Effector memory CD4-positive, alpha-beta T cell (primary cell): ENCODE data around the gene GMPPB.
"Not testable (repeated sequence)": the region's sequence is repeated elsewhere in the genome, so short reads cannot be mapped to it uniquely, and the experiment has no call there.

Source experiments
- DNase-seq, 3 donors: peaks; one replicate each; pipeline ENCODE4 v3.0.0-alpha.2; 2020
- H3K27ac ChIP-seq: 2 replicates; pipeline ENCODE4 v1.7.0; 2013; ENCODE audit warnings: mild to moderate bottlenecking, low read length, moderate library complexity; ENCODE audit not compliant: insufficient read depth, poor library complexity, severe bottlenecking
- H3K27me3 ChIP-seq: replicated peaks from 2 replicates; pipeline ENCODE4 v1.7.0; 2013; ENCODE audit warnings: mild to moderate bottlenecking, low read length; ENCODE audit not compliant: insufficient read depth, control insufficient read depth, poor library complexity, severe bottlenecking
- H3K36me3 ChIP-seq: 2 replicates; pipeline ENCODE4 v1.7.0; 2013; ENCODE audit warnings: mild to moderate bottlenecking, low read length, moderate library complexity; ENCODE audit not compliant: control insufficient read depth, insufficient read depth
- H3K4me1 ChIP-seq: 2 replicates; pipeline ENCODE4 v1.7.0; 2013; ENCODE audit warnings: low read length, mild to moderate bottlenecking; ENCODE audit not compliant: control insufficient read depth, insufficient read depth, poor library complexity, severe bottlenecking
- H3K4me3 ChIP-seq: 2 replicates; pipeline ENCODE4 v1.7.0; 2013; ENCODE audit warnings: low read length, low read depth, mild to moderate bottlenecking; ENCODE audit not compliant: insufficient read depth, poor library complexity, severe bottlenecking
- H3K9me3 ChIP-seq: 2 replicates; pipeline ENCODE4 v1.7.0; 2013; ENCODE audit warnings: mild to moderate bottlenecking, low read length, moderate library complexity; ENCODE audit not compliant: control insufficient read depth

Gene GMPPB

DNA sequence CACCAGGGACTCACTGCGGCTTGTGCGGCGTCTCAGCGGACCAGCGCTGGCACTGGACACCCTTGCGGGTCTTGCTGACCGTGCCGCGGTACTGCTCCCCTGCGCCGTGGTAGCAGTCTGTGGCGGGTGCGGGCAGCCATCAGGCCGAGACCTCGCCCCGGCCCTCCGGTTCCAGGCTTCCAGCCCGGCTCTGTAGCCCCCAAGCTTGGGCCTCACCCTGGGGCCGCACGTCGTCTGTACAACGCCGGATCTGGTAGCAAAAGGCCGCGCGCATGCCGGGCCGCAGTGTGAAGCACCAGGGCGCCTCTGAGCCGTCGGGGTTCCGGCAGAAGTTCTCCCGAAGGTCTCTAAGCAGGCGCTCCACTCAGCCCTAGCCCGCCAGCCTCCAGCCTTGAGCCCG, 37.9 kb downstream of the GMPPB start:
- not testable (repeated sequence) for DNase-seq, H3K27ac ChIP-seq, H3K27me3 ChIP-seq, H3K9me3 ChIP-seq, H3K4me3 ChIP-seq
- peaks cover 13% of the 10 kb centered on the region for H3K4me1 ChIP-seq
- peaks cover 30% of the 10 kb centered on the region for H3K36me3 ChIP-seq

DNA sequence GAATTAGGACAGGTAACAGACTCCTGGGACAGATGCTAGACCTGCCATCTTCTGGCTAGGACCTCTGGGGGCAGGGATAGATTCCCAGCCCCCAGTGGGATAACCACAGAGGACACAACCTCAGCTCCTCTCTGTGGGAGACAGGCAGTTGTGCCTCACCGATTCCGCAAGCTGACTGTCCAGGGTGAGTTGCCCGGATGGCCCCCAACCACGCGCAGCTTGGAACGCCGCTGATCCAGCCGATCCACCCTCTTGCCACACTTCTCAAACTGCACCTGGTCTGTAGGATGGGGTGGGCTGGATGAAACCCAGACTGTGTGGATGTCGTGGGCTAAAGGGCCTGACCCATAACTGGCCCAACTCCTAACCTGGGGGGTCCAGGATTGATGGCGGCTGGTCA, 38.6 kb downstream of the GMPPB start:
- H3K4me3 ChIP-seq, DNase-seq, H3K4me1 ChIP-seq, H3K27me3 ChIP-seq, H3K9me3 ChIP-seq, H3K27ac ChIP-seq: not testable (repeated sequence)
- peaks cover 36% of the 10 kb centered on the region for H3K36me3 ChIP-seq

DNA sequence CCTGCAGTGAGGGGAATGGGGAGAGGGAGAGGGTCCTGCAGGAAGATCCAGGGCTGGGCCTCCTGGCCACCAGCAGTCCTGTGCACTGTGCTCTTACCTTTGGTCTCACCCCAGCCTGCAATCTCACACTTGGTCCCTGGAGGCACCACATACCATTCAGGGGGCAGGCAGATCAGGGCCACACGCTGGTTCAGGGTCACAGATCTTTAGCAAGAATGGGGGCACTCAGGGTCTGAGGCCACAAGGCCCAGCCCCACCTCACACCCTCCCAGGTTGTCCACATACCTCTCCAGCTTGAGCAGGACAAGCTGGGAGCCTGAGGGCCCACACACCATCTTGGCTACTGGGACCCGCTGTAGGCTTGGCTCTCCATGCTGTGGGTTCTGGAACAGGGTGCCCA, 39.3 kb downstream of the GMPPB start:
- H3K4me3 ChIP-seq, H3K27ac ChIP-seq, H3K27me3 ChIP-seq, H3K9me3 ChIP-seq, DNase-seq, H3K4me1 ChIP-seq: not testable (repeated sequence)
- H3K36me3 ChIP-seq, result peaks cover 42% of the 10 kb centered on the region

DNA sequence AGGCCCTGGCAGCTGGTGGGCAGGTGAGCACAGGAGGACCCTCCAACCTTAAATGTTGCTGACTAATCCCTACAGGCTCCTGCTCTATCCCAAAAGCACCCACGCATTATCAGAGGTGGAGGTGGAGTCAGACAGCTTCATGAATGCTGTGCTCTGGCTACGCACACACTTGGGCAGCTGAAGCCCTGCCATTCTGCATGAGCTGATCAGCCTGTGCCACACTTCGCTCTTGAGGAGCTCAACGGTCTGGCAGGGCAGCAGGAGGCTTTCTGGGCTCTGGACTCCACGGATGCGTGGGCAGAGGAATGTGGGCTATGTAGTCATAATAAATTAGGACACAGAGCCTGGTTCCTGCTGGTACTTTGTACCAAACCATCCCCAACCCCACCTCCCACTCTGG, 40.6 kb downstream of the GMPPB start:
- Histone ChIP-seq H3K36me3 (peaks cover 55% of the 10 kb centered on the region), H3K27me3 (no peaks in the 10 kb centered on the region), H3K4me3 (no peak overlapping the region), H3K27ac (no peak overlapping the region), H3K9me3 (no peaks in the 10 kb centered on the region), H3K4me1 (no peaks in the 10 kb centered on the region)
- no peak for DNase-seq

DNA sequence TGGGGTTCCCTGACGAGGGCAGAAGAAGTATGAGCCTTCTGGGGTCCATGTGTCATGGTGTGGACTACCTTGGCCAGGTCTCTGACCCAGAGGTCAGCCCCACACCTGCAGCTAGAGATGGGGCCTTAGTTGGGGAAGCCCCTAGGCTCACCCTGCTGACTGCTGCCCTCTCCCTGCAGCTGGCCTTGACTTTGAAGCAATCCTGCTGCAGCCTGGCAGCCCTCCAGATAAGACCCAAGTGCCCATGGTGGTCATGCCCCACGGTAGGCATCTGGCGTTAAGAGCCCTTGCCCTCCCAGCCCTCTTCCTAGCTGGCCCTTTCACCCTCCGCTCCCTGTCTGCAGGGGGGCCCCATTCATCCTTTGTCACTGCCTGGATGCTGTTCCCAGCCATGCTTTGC, 42.2 kb downstream of the GMPPB start:
- Histone ChIP-seq H3K4me1 (no peaks in the 10 kb centered on the region), H3K36me3 (peaks cover 66% of the 10 kb centered on the region), H3K27ac (no peak overlapping the region), H3K4me3 (no peak overlapping the region), H3K27me3 (no peaks in the 10 kb centered on the region), H3K9me3 (no peaks in the 10 kb centered on the region)
- DNase-seq, result no peak

DNA sequence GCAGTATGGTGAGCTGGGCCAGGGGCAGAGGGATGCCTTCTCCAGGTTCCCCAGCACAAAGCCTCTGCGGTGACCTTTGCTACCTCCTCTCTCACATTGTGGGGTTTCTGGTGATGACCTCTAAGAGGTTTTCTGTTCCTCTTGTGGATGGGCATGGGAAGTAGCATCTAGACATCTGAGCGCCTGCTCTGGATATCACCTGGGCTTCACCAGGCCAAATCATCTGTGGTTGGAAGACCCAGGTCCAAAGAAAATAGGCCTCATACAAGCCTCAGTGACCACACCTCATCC, 42.6 kb downstream of the GMPPB start:
- H3K4me1 ChIP-seq, result no peaks in the 10 kb centered on the region
- no peaks in the 10 kb centered on the region for H3K27me3 ChIP-seq
- no peaks in the 10 kb centered on the region for H3K9me3 ChIP-seq
- no peak overlapping the region for H3K27ac ChIP-seq
- peaks cover 70% of the 10 kb centered on the region for H3K36me3 ChIP-seq
- no peak overlapping the region for H3K4me3 ChIP-seq
- no peak for DNase-seq

DNA sequence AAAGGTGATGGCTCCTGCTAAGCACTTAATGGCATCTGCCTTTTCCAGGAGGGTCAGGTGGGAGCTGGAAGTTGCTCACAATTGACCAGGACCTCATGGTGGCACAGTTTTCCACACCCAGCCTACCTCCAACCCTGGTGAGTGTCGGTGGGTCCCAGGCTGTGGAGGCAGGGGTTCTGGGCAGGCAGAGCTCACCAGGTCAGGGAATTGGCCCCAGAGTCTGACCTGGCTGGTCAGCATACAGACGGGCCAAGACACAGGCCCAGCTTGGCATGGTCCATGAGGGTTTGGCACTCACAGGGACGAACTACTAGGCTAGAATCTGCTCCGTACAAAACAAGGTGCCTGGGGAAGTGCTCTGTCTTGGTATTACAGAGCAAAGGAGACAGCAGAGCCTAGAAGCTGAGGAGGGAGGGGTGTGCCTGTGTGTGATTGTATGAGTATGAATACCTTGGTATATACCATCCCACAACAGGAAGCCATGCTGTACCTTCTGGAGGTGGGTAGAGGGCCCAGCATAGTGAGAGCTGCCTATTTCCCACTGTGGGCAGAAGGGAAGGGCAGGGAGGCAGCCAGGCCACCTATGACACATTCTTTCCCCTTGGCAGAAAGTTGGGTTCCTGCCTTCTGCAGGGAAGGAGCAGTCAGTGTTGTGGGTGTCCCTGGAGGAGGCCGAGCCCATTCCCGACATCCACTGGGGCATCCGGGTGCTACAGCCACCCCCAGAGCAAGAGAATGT, 43.1 kb downstream of the GMPPB start:
- H3K36me3 ChIP-seq, result peaks cover 75% of the 10 kb centered on the region
- H3K27me3 ChIP-seq, result no peaks in the 10 kb centered on the region
- no peaks in the 10 kb centered on the region for H3K9me3 ChIP-seq
- H3K4me3 ChIP-seq, result no peak overlapping the region
- H3K4me1 ChIP-seq, result no peaks in the 10 kb centered on the region
- no peak for DNase-seq
- no peak overlapping the region for H3K27ac ChIP-seq

DNA sequence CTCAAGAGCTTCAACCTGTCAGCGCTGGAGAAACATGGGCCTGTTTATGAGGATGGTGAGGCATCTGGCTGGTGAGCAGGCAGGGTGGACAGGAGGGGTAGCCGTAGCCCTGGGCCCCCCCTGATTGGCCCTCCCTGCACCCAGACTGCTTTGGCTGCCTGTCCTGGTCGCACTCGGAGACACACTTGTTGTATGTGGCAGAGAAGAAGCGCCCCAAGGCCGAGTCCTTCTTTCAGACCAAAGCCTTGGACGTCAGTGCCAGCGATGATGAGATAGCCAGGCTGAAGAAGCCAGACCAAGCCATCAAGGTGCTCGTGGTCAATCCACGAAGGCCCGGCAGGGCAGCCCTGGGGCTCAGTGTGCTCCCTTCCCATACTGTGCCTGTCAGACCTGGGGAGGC, 47.8 kb downstream of the GMPPB start:
- Histone ChIP-seq H3K9me3 (no peaks in the 10 kb centered on the region), H3K36me3 (peaks cover 46% of the 10 kb centered on the region), H3K4me1 (peaks cover 18% of the 10 kb centered on the region), H3K27ac (no peak overlapping the region), H3K27me3 (no peaks in the 10 kb centered on the region), H3K4me3 (no peak overlapping the region)
- no peak for DNase-seq

DNA sequence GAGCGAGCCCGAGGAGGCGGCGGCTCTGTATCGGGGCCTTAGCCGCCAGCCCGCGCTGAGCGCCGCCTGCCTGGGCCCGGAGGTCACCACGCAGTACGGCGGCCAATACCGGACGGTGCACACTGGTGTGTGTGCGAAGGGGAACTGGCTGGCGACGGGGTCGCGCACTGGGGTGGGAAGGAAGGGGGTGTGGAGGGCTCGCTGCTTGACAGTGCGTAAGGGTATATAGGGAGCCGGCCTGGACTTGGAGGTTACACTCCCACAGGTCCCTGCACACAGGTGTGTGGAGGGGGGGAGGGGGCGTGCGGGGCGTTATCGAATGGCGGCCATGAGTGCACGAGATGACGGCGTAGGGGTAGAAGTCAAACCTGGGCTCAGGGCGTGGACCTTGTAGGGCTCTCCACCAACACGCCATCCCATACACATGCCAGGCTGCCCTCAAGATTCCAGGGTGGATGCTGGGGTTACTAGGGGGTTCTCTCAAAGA, 49.2 kb downstream of the GMPPB start:
- H3K27ac ChIP-seq, result peak overlapping the region; percentile 91
- DNase-seq, result no peak
- H3K36me3 ChIP-seq, result peaks cover 34% of the 10 kb centered on the region
- H3K4me3 ChIP-seq, result peak overlapping the region; percentile 78
- H3K4me1 ChIP-seq, result peaks cover 18% of the 10 kb centered on the region
- H3K27me3 ChIP-seq, result no peaks in the 10 kb centered on the region
- H3K9me3 ChIP-seq, result no peaks in the 10 kb centered on the region

DNA sequence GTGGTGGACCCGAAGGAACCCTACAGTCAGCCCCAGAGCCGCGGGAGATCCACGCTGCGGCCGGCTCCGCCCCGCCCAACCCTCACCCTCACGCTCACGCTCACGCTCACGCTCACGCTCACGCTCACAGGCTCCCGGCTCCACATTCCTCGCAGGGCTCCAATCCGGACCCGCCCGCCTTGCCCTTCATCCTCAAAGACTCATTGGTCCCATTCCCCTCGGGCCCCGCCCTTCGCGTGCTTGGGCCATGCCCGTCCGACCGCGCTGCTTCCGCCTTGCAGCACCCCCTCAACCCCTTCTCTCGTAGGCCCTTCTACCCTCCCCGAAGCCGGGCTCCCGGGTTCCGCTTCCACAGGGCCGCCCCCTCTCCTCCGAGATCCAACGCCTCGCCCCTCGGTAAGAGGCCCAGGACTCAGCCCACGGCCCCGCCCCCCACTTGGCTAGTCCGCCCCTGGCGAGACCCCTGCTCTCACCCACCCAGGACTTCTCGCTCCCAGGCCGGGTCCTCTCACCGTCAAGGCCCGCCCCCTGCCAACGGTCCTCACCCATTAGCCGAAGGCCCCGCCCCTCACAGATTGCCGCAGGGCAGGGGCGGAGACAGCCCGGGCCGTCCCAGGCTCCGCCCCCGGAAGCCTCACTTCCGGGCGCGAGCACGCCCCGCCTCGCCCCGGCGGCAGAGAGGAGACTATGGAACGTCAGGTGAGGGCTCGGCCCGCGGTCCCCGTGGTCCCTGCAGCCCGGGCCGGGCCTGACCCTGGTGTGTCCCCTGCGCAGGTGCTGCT, 49.8 kb downstream of the GMPPB start, which contains the start of gene APEH:
APEH (plus strand) TSS at position 637 of the 782 bp plus-strand sequence; CDS start at position 688, 51 bp downstream.
- Histone ChIP-seq H3K9me3 (no peaks in the 10 kb centered on the region), H3K36me3 (peaks cover 27% of the 10 kb centered on the region), H3K27me3 (no peaks in the 10 kb centered on the region), H3K4me1 (peaks cover 18% of the 10 kb centered on the region), H3K27ac (peak within 1 kb of the TSS; percentile 91), H3K4me3 (peak within 1 kb of the TSS; percentile 78)
- peak; percentile 93 to 95 (median 94) for DNase-seq
